Tongue (tissue), 2 donors: Measurements from ENCODE around the gene ARID1B. TPM values are rescaled to one million over a fixed set of nuclear protein-coding genes. Genes with fewer than 3 reads are reported as not detected.

Experiments used
- DNase-seq: peaks from one replicate; pipeline ENCODE4 v3.0.0-alpha.2; 2015
- total RNA-seq: library from RNA; depleted of rRNA; stranded (reverse); fragments of >200 nt; gene quantifications from one replicate; pipeline ENCODE4 v1.2.3, GENCODE V29; 2014

Gene ARID1B
- total RNA-seq, 1 donor from 2014 or later, result 143 TPM

DNA sequence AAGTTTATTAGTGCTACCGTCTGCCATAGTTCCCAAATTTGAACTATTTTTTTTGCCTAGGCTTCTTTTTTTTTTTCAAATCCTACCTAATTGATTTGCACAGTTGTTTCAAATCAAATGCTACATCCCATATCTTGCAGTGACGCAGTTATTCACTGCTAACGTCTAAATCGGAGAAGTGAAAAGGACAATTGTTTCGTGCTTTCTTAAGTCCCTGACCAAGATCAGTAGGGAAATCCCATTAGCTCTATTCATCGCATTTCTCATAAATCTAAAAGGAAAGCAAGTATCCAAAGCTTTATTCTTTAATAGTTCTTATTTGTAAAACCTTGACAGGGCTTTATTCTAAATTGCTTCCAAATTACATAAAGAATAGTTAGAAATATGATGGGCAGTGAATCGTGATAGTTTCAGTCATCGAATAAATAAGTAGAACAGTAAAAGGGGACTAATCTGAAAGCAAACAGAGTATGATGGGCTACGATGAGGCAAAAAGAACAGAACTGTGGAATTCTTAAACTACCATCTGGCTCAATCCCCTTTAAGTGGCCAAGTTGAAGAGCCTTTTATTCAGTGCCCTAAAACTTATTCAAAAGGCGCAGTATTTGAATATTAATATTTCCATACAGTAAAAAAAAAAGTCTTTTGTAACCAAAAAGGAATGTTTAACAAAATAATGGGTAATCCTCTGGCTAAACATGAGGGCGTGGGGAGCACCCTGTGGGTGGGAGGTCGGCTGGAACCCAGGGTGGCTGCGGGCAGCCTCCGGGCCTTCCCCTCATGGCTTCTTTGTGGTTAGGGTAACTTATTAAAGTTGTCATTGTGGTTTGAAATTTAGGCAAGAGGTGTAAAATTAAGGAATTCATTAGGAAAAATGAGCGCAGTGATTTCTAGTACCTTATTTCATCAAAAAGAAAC is 3.0 kb upstream of the ARID1B start:
- no peak for DNase-seq

GRCh38 chr6:156774863-156775405 is 2.2 kb upstream of the ARID1B start:
- peak; percentile 53 for DNase-seq

- no peak for DNase-seq
Measured at GRCh38 chr6:156775717-156776116, 1.5 kb upstream of the ARID1B start.

DNA sequence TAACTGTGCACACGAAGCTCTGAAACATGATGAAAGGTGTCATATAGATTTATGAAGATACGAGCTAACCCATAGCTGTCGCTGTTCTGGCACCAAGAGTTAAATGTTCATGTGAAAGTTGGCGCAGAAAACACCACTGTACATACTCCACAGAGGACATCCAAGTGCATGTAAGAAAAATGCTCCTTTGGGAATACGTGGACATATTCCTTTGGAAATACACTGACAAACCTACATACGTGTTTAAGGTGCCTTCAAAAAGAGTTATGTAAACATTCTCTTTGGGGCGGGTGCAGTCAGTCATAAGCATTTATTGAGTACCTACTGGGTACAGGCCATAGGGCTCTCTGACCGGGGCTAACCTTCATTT is 723 bp upstream of the ARID1B start:
- DNase-seq, result peak; percentile 73

- DNase-seq, result peak; percentile 68
Measured at GRCh38 chr6:156777577-156778453, 637 bp downstream of the ARID1B start.

DNA sequence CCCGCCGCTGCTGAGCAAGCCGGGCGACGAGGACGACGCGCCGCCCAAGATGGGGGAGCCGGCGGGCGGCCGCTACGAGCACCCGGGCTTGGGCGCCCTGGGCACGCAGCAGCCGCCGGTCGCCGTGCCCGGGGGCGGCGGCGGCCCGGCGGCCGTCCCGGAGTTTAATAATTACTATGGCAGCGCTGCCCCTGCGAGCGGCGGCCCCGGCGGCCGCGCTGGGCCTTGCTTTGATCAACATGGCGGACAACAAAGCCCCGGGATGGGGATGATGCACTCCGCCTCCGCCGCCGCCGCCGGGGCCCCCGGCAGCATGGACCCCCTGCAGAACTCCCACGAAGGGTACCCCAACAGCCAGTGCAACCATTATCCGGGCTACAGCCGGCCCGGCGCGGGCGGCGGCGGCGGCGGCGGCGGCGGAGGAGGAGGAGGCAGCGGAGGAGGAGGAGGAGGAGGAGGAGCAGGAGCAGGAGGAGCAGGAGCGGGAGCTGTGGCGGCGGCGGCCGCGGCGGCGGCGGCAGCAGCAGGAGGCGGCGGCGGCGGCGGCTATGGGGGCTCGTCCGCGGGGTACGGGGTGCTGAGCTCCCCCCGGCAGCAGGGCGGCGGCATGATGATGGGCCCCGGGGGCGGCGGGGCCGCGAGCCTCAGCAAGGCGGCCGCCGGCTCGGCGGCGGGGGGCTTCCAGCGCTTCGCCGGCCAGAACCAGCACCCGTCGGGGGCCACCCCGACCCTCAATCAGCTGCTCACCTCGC is 1.5 kb downstream of the ARID1B start:
- peak; percentile 69 for DNase-seq

GRCh38 chr6:156779206-156780094 is 2.3 kb downstream of the ARID1B start:
- DNase-seq, result peak; percentile 53

- DNase-seq, result peak; percentile 88
Measured at GRCh38 chr6:156780102-156780641, 3.0 kb downstream of the ARID1B start.

DNA sequence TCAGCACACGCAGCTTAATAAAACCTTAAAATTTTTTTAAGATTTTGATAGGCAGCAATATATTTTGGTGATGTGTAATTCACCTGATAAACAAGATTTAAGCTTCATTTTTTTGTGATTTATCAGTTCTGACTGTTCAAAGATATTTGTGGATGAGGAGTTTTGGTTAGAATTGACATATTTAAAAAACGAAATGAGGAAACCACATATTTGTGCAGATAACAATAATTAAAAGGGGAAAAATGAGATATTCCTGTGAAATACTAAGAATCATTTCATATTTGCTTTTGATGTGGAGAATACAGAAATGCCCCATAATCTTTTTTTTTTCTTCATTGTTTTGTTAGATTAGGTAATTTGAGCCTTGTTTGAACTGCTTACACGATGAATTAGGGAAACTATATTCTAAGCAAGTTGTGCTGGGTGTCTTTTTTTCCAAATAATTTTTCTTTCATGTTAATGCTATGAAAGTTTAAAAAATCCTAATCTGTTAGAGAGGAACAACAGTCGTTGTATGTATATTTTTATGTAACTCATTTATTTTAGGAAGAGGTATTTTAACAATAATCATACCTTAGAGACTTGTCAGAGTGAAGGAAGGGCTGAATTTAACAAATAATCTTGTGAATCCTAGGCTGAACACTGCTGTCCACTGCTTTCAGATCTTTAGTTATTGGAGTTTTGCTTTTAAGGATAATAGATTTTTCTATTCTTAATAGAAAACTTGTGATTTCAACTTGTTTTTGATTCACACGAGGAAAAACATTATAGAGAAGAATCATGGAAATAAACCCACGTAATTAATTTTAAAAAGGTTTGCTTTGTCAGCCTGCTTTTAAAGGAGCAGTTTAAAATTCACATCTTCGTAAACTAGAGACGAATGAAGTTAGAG is 4.0 kb downstream of the ARID1B start:
- no peak for DNase-seq

GRCh38 chr6:156781861-156782631 is 4.9 kb downstream of the ARID1B start:
- peak; percentile 39 for DNase-seq

DNA sequence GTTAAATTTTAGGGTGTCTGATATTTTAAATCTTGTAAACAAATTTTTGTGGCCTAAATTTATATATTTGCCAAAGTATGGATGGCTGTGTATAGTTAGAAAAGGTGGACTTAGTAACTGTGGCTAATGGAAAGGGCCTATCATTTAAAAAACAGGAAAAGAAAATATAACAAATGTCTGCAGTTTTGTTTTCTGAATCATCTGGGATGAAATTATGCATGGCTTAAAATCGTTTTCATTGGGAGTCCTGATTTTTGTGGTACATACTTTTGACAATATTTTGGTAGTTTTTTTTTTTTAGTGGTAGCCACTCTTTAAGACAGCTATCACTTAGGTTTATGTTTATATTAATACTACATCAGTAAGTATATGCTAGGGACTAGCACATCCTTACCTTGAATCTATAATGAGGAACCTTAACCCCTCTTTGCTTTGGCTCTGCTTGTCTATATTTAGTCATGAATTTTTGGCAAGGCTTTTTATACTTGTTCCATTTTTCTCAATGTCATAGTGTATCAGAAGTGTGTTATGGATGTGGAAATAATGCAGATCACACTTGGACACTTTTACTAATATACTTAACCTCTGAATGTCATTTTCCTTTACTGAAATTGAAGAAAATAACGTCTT is 5.6 kb downstream of the ARID1B start:
- DNase-seq, result no peak

DNA sequence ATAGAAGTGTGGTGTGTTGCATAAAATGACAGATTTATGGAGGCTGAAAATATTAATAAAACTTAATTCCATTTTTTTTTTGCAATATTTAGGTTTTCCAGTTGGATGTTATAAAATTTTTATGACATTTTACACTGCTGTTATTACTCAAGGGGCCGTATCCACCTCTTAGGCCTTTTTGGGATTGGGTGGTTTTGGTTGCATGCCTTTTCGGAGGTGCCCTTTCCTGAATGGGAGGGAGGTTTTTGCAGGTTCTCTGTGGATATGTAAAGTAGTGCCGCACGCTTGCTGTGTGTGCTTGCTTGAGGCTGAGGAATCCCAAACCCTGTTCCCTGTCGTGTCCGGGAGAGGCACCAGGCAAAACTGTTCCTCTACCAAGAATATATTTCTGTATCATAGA is 6.8 kb downstream of the ARID1B start:
- DNase-seq, result no peak

DNA sequence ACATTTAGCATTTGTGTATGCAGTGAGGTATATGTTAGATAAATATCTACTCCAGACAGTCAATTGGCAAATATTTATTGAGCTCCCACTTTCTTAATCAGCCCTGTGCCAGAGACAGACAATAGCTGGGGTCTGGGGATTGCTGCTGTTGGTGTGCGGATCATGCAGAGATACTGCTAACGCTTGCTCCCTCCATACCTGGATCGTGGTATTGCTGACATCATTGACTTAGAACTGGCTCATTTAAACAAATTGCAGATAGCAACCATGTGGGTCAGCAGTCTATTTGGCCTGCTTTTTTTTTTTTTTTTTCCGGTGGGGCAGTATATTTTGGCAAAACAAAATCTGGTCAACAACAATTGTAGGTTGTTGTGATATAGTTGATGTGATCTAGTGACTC is 9.5 kb downstream of the ARID1B start:
- no peak for DNase-seq

- DNase-seq, result no peak
Measured at GRCh38 chr6:156787569-156788492, 10.7 kb downstream of the ARID1B start.

GRCh38 chr6:156789081-156789943 is 12.1 kb downstream of the ARID1B start:
- no peak for DNase-seq

GRCh38 chr6:156790711-156791319 is 13.6 kb downstream of the ARID1B start:
- DNase-seq, result no peak
